NCI-H1436 (cell line): ENCODE data around the gene IFFO2.
"Not testable (repeated sequence)": the region's sequence is repeated elsewhere in the genome, so short reads cannot be mapped to it uniquely, and the experiment has no call there.

Source experiments
- DNase-seq: peaks from one replicate; lab custom pipeline; 2025; lab: John Stamatoyannopoulos, UW

IFFO2 gene

GRCh38 chr1:18893120-18893519 lies 63.4 kb downstream of the IFFO2 start:
- no peak for DNase-seq

GRCh38 chr1:18891858-18892257 lies 64.6 kb downstream of the IFFO2 start:
- DNase-seq, result not testable (repeated sequence)

DNA sequence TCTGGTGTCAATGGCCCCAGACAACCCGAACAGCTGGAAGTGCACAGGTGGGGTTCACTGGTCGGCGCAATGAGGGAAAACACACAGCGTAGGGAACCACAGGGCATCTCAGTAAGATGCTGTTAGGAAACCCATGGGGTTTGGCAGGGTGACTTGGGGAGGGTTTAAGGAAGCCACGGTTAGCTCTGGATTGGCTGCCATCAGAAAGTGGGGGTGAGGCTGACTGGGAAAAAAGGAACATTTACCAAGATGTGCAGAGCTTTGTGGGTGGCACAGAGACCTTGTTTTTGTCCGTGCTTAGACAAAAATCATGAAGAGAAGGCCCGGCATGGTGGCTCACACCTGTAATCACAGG lies 65.1 kb downstream of the IFFO2 start:
- no peak for DNase-seq

GRCh38 chr1:18890706-18891425 lies 65.6 kb downstream of the IFFO2 start:
- DNase-seq, result no peak

- no peak for DNase-seq
Measured at GRCh38 chr1:18886003-18886335, 70.5 kb downstream of the IFFO2 start.

DNA sequence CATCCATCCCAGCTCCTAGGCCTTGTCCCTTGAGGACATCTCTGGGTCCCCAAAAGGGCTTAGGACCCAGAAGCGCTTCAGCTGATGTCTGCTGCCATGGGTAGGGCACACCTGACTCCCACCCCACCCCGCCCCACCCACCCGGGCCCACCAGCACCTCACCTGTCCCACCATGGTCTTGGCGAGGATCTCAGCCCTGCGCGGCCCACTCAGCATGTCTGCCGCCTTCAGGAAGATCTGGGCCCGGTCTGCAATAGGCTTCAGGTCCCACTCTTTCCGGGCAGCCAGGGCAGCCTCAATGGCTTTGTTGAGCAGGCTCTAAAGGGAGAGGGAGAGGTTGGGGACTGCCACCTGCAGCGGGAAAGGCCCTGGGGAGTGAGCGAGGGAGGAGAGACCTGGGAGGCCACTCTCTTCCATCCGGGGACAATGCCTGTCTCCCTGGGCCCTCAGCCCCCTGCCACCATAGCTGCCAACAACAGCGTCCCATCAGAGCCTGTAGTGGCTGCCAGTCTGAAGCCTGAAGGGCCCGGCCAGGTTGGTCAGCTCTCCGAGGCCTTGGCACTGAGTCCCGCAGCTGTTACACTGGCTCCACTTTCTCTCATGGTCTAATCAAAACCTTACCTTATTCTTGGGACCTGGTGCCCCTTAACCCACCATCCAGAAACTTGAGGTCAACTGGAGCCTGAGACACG lies 71.0 kb downstream of the IFFO2 start:
- no peak for DNase-seq

DNA sequence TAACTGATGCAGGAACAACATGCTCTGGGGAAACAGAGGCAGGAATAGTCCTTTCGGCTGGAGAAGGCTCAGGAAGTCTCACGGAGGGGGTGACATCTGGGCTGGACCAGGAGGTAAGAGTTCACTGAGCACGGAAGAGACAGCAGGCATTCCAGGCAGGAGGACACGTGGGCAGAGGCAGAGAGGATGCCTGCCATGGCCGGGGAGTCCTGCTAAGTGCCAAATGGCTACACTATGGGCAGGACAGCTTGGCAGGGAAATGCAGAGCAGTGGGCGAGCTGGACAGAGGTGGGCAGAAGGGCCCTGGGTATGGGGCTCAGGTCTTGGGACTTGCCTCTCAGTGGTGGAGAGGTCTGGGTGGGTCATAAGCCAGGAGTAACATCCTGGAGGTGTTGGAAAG lies 71.7 kb downstream of the IFFO2 start:
- no peak for DNase-seq

GRCh38 chr1:18884419-18884717 lies 72.1 kb downstream of the IFFO2 start:
- no peak for DNase-seq

DNA sequence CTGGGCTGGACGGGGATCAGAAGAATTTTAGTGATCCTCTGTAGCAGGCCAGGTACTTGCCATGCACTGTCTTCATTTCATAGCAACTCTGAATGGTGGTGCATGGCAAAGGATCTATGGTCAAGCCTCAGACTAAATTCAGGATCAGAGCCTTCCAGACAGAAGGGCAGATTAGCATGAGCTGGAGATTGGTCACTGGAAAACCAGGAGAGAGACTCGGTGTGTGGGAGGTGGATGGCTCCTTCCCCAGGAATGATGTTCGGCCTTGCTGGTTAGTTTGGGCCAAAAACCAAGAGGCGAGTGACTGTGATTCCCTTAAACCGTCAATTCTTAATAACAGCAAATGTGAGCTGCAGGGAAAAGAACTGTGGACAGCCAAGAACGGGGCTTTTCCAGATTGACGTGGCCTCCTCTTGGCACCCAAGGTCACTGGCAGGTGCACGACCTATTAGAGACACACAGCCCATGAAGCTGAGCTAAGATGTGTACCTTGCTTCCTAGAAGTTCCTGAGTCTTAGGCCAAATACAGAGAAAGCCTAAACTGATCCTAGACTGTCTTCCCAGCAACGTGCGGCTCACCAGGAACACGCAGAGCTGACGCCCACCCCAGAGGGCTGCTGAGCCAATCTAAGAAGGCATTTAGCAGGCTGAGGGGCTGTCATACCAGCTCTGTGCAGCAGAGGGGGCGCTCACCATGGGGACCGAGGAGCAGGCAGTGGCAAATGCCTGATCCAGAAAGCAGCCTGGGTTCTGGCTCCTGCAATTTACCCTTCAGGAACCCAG lies 72.6 kb downstream of the IFFO2 start:
- DNase-seq, result peak; percentile 39

GRCh38 chr1:18883079-18883478 lies 73.4 kb downstream of the IFFO2 start:
- DNase-seq, result no peak

- no peak for DNase-seq
Measured at GRCh38 chr1:18882486-18882885, 74.0 kb downstream of the IFFO2 start.

DNA sequence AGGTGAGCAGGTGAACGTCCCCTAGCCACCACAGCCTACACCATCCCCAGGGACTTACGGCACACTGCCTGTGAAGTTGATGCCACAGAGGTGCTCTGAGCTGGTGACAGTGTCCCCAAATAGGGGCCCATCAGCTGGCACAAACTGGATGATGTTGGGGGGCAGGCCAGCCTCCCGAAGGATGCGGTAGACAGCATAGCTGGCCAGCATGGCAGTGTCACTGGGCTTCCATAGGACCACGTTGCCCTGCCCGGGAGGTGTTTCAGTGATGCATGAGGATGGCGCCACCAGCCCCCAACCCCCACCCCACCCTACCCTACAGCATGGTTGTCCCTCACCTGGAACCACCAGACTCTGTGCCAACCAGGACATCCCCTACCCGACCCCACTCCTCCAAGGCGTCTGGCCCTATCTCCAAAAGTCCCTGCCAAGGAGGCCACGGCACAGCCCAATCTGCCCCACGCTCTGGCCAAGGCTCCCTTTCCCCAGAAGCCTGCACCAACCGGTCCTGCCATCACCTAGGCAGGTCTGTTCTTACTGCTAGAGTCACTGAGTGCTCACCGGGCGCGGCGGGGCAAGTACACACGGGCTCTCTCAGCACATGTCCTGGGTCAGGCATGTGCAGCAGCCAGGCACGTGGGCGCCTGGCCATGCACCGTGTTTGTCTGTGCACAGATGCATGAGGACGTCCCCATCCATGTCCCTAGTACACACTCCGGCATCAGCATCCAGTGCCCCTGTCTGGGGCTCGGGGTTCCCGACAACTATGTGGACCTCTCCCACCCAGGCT lies 74.6 kb downstream of the IFFO2 start:
- DNase-seq, result no peak

GRCh38 chr1:18881164-18881563 lies 75.3 kb downstream of the IFFO2 start:
- DNase-seq, result no peak

DNA sequence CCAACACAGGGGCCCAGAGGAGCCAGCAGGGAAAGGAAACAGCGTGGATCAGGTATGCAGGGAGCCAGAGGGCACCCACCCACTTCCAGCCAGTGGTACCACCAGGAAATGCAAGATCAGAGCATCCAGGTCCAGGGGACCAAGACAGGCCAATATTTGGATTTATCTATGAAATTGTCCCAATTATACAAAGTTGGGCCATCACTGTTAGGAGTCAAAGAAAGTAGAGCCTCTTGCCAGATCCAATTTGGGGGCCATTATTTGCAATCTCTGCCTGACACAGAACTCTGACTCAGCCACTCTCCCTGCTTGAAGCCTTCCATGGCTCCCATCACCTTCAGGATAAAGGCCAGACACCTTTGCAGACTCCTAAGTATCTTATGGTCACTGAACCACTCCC lies 75.9 kb downstream of the IFFO2 start:
- no peak for DNase-seq

DNA sequence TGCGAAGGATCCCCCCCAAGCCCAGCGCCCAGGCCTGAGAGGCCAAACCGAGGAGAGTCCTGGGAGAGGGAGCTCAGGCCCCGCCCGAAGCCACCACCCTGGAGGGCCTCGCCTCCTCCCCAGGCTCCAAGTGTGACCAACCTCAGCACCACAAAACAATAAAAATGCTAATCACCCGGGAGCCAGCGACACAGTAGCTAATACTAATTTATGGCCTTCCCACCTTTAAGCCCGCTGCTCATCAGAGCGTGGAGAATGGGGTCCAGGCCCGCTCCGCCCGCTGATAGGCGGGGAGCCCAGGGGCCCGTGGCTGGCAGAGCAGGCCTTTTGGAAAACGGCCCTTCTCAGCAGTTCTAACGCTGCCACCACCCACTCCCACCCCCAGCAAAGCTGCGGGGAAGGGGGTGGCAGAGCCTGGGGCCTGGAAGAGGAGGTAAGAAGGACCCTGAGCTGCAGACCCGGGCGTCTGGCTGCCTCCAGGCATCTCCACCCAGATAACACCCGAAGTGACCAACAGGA lies 76.6 kb downstream of the IFFO2 start:
- no peak for DNase-seq

- DNase-seq, result no peak
Measured at GRCh38 chr1:18879215-18879790, 77.2 kb downstream of the IFFO2 start.

- no peak for DNase-seq
Measured at GRCh38 chr1:18878538-18879214, 77.8 kb downstream of the IFFO2 start.

- no peak for DNase-seq
Measured at GRCh38 chr1:18877282-18877681, 79.2 kb downstream of the IFFO2 start.

DNA sequence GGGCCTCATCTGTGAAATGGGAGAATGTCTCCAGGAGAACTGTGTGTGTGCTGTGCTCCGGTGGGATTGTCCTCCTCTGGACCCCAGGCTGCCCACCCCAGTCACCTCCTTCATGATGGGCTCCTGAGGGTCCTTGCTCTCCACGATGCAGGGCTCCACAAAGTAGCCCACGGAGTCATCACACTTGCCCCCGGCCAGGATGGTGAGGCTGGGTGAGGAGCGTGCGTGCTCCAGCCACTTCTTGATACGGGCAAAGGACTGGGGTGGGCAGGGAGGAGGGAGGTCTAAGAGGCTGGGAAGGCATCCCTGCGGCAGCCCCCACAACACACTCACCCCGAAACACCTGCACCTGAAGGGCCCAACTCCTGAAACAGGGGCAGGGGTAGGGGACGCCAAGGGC lies 80.3 kb downstream of the IFFO2 start:
- DNase-seq, result no peak

- DNase-seq, result no peak
Measured at GRCh38 chr1:18875796-18876128, 80.7 kb downstream of the IFFO2 start.

GRCh38 chr1:18875107-18875795 lies 81.2 kb downstream of the IFFO2 start:
- DNase-seq, result peak; percentile 28
